OCI-LY7 (cell line): Measurements from ENCODE around the gene LRRC4C.

ENCODE experiments used
- EZH2phosphoT487 ChIP-seq: fragments of 200-600 bp; sonication (generic); IDR thresholded peaks from 2 replicates; pipeline ENCODE4 v1.6.1; 2018; ENCODE audit warnings: low read depth, borderline replicate concordance, mild to moderate bottlenecking, mixed run types, antibody characterized with exemption, low read length, moderate library complexity, mixed read lengths
- TF ChIP-seq, protein P1 (sequence below): fragments of 200-600 bp; sonication (generic); conservative IDR thresholded peaks from 2 replicates; pipeline ENCODE4 v1.5.1; 2014; ENCODE audit warnings: mild to moderate bottlenecking, antibody characterized with exemption, low read length, moderate library complexity, mixed read lengths

DNA sequence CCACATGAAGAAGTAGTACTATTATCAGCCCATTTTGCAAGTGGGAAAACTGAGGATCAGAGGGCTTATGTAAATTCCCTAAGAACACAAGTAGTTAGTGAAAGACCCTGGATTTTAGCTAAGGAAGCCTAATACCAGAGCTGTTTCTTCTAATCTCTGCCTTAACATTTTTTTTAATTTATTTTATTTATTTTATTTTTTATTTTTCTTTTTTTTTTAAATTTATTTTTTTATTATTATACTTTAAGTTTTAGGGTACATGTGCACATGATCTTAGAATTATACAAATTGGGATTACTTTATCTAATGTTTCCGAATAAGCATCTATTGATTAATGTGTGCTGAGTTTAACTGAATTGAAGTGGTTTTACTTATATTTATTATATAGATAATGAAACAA is 1015.3 kb downstream of the LRRC4C start:
- TF ChIP-seq, protein P1, sequence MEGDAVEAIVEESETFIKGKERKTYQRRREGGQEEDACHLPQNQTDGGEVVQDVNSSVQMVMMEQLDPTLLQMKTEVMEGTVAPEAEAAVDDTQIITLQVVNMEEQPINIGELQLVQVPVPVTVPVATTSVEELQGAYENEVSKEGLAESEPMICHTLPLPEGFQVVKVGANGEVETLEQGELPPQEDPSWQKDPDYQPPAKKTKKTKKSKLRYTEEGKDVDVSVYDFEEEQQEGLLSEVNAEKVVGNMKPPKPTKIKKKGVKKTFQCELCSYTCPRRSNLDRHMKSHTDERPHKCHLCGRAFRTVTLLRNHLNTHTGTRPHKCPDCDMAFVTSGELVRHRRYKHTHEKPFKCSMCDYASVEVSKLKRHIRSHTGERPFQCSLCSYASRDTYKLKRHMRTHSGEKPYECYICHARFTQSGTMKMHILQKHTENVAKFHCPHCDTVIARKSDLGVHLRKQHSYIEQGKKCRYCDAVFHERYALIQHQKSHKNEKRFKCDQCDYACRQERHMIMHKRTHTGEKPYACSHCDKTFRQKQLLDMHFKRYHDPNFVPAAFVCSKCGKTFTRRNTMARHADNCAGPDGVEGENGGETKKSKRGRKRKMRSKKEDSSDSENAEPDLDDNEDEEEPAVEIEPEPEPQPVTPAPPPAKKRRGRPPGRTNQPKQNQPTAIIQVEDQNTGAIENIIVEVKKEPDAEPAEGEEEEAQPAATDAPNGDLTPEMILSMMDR: no peak
- TF ChIP-seq EZH2phosphoT487: no peak
